A172 (cell line): ENCODE measurements around the gene ADAMTSL3. TPM values are rescaled to one million over a fixed set of nuclear protein-coding genes. Genes with fewer than 3 reads are reported as not detected.
A peak's percentile ranks its signal among the peaks of the same experiment; 100 is the strongest.
"Not testable (repeated sequence)": the region's sequence is repeated elsewhere in the genome, so short reads cannot be mapped to it uniquely, and the experiment has no call there.

ENCODE experiments used
- DNase-seq: peaks from one replicate; pipeline ENCODE4 v3.0.0-alpha.2; 2015; ENCODE audit warnings: low spot score
- total RNA-seq: library from RNA; depleted of rRNA; stranded (reverse); fragments of >200 nt; shearing (Covaris generic); gene quantifications from 2 replicates; pipeline ENCODE4 v1.2.3, GENCODE V29; 2014

ADAMTSL3 gene
- total RNA-seq, 1 experiment from 2014 or later = not detected

DNA sequence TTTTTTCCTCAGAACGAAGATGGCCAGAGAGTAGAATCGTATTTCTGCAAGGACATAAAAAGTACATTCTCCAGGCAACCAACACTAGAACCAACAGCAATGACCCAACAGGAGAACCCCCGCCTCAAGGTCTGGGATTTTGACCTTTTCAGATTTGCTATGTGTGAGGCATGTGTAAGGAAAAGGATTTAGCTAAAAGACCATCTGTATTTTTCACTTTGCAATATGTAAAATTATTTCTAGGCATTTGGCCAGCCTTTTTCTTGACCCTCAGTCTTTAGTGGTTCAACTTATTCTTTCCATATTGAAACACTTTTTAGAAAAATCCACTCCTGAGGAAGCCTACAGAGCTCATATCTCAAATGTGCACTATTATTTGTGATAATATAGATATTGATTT, 362.4 kb downstream of the ADAMTSL3 start:
- no peak for DNase-seq

DNA sequence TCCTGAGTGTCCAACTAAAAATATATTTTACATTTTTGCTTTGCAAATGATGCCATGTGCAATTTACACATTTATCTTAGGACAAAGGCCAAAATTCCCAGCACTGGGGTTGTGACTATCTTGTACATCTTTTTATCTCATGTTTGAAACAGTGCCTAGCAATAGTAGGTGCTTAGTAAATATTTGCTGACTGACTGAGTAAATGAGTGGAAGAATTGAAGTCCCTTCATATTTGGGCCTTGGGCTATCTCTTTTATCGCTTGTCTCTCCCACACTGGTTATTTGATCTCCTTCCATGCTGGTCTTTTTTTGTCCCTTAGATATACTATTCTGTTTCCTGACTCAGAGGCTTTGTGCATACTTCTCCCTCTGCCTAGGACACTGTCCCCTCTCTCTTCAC, 368.6 kb downstream of the ADAMTSL3 start:
- no peak for DNase-seq

DNA sequence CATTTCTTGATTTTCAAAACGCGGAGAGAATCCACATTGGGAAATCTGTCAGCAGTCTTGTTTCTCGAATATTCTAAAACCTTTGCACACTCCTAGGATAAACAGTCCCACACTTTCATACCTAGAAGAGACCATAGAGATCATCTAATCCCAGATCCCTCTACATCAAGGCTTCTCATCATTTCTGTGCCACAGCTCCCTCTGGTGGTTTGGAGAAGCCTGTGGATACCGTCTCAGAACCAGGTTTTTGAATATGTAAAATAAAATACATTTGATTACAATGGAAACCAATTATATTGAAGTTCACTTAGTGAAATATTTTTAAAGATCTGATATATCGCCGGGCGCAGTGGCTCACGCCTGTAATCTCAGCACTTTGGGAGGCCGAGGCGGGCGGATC, 369.7 kb downstream of the ADAMTSL3 start:
- peak; percentile 7 for DNase-seq

DNA sequence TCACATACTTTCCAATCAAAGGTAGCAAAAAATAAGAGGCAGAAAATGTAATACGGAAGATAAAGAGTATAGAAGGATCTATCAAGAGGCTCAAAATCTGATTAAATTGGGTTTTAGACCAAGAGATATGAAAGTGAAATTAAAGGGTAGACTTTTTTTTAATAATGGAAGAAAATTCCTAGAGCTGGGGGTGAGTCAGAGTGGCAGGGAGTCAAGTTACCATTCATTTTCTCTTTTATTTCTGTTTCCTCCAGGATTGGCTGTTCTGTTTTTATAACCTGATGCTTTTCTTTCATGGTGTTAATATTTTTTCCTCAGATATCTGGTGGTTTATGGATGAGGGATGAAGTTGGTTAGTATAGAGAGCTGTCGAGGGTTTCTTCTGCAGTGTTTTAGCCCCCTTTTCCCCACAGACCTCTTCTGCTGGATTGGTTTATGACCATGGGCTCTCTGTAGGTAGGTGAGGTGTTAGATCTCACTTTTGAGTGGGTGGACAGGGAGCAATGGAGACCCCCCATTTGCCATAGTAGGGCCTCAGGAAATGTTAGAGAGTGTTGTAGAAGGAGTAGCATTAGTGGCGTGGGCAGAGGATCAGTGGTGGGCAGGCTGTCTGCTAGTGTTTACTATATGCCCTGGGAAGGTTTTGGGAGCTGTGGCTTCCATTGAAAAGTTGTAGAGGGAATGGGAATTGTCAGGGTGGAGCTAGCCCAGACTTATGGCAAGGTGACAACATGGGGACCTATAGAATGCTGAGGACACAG, 380.1 kb downstream of the ADAMTSL3 start:
- DNase-seq = peak; percentile 5

DNA sequence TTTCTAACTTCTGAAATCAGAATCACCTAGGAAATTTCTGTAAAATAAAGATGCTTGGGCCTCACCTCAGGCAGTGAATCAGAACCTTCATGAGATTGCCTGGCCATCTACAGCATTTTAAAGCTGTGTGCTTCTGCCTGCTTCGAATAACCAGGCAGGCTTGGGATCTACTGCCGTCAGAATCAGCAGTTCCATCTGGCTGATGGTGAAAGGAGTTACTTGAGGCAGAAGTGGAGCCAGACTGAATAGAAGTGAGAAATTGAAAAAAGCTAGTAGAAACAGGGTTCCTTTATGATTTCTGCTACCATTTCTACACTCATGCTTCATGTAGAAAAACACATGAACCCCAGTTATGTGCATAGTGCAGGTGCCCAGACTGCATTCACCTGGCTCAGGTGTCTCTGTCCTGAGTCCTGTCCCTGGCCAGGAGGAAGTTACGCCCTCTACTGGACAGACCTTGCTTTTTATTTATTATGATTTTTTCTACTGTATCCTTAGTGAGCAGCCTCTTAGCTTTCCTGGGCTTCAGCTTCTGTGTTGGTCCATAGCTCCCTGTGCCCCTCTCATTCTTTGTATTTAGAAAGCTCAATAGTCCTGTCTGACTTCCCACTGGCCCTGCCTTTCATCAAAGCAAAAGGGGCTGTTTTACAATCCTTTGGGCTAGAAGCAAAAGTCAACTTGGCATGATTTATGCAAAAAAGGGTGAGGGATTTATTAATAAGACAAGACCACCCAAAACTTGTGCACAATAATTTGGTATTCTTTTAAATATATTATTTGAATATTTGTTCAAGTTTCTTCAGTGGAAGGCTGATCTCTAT, 380.9 kb downstream of the ADAMTSL3 start:
- peak; percentile 1 for DNase-seq

DNA sequence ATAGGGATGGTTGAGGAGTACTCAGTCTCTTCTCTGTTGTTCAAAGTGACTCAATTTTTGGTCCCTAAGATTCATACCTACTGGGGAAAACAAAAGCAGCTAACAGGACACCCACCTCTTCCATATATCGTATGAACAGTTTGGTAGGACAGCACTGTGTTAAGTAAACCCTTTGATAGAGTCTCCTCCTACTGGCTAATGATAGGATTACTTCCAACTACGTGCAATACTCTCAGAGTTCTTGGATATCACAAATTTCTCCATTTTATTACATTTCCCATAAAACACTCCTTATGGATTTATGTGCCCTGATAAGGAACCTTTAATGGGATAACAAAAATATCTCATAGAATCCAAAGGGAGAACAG, 381.5 kb downstream of the ADAMTSL3 start:
- DNase-seq = peak; percentile 27

DNA sequence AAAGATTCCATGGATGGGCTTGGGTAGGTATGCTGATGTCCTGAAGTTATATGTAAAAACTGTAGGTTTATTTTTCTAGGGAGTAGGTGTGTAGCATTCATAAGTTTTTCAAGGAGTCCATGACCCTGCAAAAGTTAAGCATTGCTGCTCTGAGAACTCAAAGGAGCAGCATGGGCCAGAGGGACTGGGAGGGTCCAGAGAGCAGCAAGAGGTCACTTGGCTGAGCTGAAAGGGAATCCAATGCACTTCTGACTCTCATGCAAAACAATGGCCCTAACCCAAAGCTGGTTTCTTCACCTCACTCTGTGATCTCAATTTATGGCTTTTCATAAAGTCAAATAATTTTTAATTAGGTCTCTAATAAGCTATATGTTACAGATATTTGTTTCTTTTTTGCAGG, 383.4 kb downstream of the ADAMTSL3 start:
- DNase-seq = no peak

DNA sequence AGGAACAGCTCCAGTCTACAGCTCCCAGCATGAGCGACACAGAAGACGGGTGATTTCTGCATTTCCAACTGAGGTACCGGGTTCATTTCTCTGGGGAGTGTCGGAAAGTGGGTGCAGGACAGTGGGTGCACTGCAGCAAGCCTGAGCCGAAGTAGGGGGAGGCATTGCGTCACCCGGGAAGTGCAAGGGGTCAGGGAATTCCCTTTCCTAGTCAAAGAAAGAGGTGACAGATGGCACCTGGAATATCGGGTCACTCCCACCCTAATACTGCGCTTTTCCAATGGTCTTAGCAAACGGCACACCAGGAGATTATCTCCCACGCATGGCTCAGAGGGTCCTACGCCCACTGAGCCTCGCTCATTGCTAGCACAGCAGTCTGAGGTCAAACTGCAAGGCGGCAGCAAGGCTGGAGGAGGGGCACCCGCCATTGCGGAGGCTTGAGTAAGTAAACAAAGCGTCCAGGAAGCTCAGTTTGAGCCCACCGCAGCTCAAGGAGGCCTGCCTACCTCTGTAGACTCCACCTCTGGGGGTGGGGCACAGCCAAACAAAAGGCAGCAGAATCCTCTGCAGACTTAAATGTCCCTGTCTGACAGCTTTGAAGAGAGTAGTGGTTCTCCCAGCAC, 388.6 kb downstream of the ADAMTSL3 start:
- not testable (repeated sequence) for DNase-seq

DNA sequence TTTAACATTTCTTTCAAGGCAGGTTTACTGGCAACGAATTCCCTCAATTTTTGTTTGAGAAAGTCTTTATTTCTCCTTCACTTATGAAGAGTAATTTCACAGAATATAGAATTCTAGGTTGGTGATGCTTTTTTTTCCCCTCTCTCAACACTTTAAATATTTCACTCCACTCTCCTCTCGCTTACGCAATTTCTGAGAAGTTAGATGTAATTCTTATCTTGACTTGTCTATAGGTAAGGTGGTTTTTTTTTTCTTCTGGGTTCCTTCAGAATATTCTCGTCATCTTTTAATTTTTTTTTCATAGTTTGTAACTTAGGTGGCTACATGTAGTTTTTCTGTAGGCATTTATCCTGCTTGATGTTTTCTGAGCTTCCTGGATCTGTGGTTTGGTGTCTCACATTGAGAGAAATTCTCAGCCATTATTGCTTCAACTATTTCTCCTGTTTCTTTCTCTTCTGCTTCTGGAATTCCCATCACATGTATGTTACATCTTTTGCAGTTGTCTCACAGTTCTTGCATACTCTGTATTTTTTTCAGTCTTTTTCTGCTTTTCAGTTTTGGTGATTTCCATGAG, 392.2 kb downstream of the ADAMTSL3 start:
- no peak for DNase-seq

DNA sequence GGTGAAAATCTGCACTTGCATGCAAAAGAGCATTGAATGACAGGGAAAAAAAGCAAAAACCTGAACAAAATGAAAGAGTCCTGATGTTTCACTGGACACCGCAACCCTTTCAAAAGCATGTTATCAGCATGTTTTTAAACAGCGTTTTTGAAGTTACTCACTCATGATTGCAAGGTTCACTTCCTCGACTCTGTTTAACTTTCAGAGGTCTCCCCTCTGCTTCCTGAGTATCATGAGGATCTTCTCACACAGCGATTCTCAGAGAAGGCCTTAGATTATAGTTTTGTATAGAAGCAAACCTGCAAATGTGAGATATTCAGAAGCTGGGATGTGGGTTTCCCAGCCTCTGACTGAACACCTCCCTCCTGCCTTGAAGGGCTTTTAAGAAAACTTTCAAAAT, 395.6 kb downstream of the ADAMTSL3 start:
- DNase-seq = not testable (repeated sequence)

DNA sequence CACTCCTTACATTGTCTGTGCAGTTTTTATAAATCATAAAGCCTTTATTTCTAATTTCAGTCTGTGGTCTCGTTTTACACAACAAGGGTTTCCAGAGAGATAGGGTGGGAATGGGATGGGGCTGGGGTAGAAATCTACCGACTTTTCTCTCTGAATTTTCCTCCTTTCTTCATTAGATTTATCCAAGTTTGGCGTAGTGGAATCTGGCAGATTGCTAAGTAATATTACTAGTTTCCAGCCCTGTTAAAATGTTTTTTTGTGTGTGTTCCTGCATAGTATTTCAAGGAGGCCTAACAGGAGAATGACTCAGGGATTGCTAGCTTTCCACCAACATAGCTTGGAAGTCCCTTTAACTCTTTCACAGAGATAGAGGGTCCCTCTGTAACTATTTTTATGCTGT, 396.2 kb downstream of the ADAMTSL3 start:
- no peak for DNase-seq

DNA sequence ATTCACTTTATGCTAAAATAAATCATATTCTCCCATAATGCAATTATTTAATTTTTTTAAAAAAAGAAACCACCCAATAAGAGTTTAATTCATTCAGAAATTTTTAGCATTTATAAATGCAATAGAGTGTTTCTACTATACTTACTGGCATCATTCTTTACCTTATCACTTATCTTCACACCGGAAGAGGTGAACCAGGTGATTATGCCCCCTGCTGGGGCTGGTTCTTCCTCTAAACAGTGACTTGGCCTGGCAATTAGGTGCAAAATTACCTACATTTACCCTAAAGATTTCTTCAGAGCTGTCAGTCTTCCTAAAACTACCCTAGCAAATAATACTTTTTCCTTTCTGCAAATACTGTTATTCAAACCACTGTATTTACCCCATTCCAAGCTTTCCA, 397.2 kb downstream of the ADAMTSL3 start:
- not testable (repeated sequence) for DNase-seq

DNA sequence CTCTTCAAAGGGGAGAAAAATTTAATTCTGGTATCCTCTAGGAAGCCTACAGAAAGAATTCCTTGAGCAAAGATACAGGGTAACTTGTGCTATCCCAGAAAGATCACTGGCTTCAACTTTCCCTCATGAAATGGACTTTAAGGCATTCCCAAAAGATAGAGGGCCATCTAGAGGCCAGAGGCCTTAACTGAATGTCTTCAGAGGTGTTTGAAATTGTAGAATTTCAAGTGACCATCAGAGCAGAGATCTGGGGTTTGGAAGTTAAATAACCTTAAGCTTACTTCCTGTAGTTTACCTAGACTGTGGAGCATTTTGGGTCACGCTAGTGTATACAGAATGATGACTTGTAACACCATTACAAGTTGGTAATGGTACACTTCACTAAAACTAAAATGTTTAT, 400.6 kb downstream of the ADAMTSL3 start:
- DNase-seq = not testable (repeated sequence)

DNA sequence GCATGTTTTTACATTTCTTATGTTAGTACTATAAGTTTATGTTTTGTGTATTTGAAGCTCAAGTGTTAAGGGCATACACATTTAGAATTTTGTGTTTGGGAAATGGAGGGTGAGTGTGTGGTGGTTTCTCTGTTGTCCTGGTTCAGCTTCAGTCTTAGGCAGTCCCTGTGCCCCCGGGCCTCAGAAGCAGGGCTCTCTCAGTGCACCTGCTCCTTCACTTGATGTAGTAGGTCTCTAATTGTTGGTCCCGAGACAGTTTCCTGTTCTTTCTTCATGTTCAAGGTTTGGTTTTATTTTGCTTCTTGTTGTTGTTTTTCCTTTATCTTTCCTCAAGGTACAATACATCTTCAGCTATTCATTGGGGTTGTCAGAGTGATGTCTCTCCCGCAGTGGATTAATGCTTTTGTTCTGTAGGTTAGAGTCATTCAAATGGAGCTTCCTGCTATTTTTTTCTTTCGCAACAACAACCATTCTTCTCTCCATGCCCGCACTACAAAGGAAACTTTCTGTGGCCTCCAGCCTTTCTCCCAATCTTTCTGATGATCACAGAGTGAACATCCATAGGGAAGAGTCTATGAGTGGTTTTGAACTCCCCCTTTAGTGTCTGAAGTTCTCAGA, 403.9 kb downstream of the ADAMTSL3 start:
- no peak for DNase-seq

DNA sequence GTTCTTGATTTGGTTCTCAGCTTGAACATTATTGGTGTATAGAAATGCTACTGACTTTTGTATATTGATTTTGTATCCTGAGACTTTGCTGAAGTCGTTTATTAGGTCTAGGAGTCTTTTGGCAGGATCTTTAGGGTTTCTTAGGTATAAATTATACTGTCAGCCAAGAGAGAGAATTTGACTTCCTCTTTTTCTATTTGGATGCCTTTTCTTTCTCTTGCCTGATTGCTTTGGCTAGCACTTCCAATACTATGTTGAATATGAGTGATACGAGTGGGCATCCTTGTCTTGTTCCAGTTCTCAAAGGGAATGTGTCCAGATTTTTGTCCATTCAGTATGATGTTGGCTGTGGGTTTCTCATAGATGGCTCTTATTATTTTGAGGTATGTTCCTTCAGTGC, 409.8 kb downstream of the ADAMTSL3 start:
- DNase-seq = not testable (repeated sequence)

DNA sequence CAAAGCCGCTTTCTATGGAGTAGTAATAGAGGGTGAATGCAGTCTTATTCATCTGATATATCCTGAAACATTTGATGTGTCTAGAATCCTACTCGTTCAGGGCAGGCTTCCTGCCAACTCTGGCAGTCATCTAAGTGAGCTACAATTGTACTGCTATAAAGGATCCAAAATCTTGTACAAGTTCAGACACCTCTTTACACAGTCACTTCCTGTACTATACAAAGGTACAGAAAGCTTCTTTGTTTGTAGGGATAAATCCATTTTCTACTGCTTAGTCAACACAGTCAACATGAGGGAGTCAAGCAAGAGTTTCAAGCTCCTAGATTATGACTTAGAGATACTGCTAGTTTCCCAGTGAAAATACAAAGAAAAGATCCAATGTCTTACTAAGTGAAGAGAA, 414.8 kb downstream of the ADAMTSL3 start:
- DNase-seq = peak; percentile 1

DNA sequence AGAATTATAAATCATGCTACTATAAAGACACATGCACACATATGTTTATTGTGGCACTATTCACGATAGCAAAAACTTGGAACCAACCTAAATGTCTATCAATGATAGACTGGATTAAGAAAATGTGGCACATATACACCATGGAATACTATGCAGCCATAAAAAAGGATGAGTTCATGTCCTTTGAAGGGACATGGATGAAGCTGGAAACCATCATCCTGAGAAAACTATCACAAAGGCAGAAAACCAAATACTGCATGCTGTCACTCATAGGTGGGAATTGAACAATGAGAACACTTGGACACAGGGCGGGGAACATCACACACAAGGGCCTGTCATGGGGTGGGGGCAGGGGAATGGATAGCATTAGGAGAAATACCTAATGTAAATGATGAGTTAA, 424.1 kb downstream of the ADAMTSL3 start:
- not testable (repeated sequence) for DNase-seq

DNA sequence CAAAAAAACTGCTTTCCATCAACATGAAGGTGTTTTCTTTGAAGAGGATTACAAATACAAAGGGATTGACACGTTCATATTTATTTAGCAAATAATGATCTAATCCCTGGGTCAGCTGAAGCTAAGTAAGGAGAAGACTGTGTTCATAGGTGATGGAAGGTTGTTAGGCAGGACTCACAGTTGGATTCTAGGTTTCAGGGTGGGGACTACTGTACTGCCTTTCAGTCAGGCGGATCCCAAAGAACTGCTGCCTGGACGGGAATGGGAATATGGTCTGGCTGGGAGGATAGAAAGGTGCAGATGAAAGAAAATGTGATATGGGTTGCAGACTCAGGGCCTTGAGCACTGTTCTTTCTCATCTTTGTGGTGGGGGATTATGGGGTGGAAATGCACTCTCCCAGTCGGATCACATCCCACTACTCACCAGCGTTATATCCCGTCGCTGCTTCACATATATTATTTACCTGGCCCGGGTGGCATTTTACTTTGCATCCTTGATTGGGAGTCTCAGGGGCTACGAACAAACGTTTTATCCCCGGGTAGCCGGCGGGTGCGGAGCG, 425.5 kb downstream of the ADAMTSL3 start:
- DNase-seq = not testable (repeated sequence)

DNA sequence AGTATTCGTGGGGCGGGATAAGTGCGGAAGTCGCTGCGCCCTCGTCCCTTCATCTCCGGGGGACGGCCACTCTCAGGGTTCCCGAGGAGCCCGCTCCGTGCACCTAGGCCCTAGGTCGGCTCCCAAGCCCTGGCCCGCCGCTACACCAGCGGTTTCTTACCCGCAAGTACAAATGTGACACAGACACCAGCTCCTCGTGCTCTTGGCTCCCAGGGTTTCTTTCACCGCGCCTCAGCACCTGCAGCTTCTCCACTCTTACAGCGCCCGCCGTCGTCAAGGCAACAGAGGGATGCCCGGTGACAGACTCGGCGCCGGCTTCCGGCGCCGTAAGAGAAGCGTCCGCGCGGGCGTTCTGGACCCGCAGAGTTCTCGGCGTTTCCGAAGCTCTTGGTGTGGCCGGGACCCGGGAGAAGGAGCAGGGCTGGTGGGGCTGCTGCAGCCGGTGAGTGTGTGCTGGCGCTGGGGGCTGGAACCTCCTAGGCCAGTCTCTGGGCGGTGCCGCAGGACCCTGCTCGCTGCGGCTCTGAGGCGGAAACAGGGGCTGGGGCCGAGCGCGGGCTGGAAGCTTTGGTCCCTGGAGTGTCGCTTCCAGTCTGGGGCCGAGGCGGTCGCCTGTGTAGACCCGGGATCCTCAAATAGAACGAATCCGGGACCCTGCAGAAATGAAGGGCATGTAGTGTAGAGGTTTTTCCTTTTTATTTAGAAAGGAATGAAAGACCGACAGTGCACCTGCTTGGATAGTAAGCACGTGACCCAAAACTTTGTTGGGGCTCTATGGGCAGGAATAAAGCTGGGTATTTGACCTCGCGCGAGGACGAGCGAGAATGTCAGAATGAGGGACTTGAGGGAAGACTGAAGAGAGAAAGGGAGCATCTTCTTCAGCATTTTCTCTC, 426.2 kb downstream of the ADAMTSL3 start:
- no peak for DNase-seq

DNA sequence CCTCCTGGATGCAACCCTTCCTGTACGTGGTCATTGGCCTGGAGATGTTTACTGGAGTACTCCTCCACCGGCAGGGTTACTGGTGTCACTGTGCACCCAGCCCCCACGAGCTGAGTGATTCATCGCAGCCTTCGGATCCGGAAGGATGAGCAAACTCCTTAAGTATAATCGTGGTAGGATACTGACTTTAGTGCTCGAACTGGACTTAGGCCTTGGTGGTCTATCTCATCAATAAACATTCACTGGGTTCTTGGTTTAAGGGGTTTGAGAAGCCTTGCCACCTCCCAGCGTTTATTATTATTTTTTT, 426.8 kb downstream of the ADAMTSL3 start:
- DNase-seq = peak; percentile 64
